SK-N-SH (cell line): ENCODE measurements around the gene MRPS26. TPM values are rescaled to one million over a fixed set of nuclear protein-coding genes. Genes with fewer than 3 reads are reported as not detected.

Experiments
- CTCF ChIA-PET: fragments of 300-600, 350-600 bp; formaldehyde crosslinking; extraction: SDS; loops from one replicate; lab custom pipeline; 2021; lab: Yijun Ruan, JAX
- POLR2A ChIA-PET: fragments of 350-600 bp; sonication (Branson Sonifier 250); formaldehyde crosslinking; extraction: SDS; loops from one replicate; lab custom pipeline; 2020; ENCODE audit warnings: antibody characterized with exemption, inconsistent platforms; lab: Yijun Ruan, JAX
- DNase-seq: peaks from one replicate; pipeline ENCODE4 v3.0.0; 2012
- H2AFZ ChIP-seq: fragments of 200-600 bp; sonication (generic); 2 replicates; pipeline ENCODE4 v1.8.1; 2016; ENCODE audit warnings: antibody characterized with exemption, mild to moderate bottlenecking, low read depth
- H3F3A ChIP-seq: fragments of 200-600 bp; sonication (generic); replicated peaks from 2 replicates; pipeline ENCODE3; 2016; ENCODE audit warnings: antibody characterized with exemption, mild to moderate bottlenecking; ENCODE audit not compliant: insufficient read depth
- H3K27ac ChIP-seq, 2 experiments: fragments of 200-500 bp in 1 of 2; fragments of 200-600 bp in 1 of 2; sonication (Bioruptor generic) in 1 of 2; sonication (generic), shearing (Covaris generic) in 1 of 2; 2 replicates each; pipeline versions ENCODE4 v1.5.1 to v1.6.1; 2014 to 2016; ENCODE audit warnings: low read depth in 2 of 2, inconsistent platforms in 1 of 2, low read length in 1 of 2, mild to moderate bottlenecking in 1 of 2, mixed read lengths in 1 of 2
- H3K27me3 ChIP-seq: fragments of 200-600 bp; sonication (generic), shearing (Covaris generic); 2 replicates; pipeline ENCODE4 v1.6.1; 2016; ENCODE audit warnings: mixed run types; ENCODE audit not compliant: insufficient read depth
- H3K36me3 ChIP-seq, 2 experiments: fragments of 200-500 bp in 1 of 2; fragments of 200-600 bp in 1 of 2; sonication (Bioruptor generic) in 1 of 2; sonication (generic) in 1 of 2; replicated peaks in 1 of 2; 2 replicates each; pipeline versions ENCODE3 to v1.5.1; 2014 to 2016; ENCODE audit warnings: low read length in 1 of 2, mild to moderate bottlenecking in 1 of 2; ENCODE audit not compliant: insufficient read depth in 2 of 2, control insufficient read depth in 1 of 2
- H3K4me1 ChIP-seq, 2 experiments: fragments of 200-500 bp in 1 of 2; fragments of 200-600 bp in 1 of 2; sonication (Bioruptor generic) in 1 of 2; sonication (generic), shearing (Covaris generic) in 1 of 2; 2 replicates each; pipeline versions ENCODE4 v1.5.1 to v1.6.1; 2014 to 2016; ENCODE audit warnings: low read depth in 1 of 2, low read length in 1 of 2, mixed run types in 1 of 2; ENCODE audit not compliant: insufficient read depth in 2 of 2, control insufficient read depth in 1 of 2
- H3K4me2 ChIP-seq: fragments of 200-600 bp; sonication (generic), shearing (Covaris generic); 2 replicates; pipeline ENCODE4 v1.6.1; 2017; ENCODE audit warnings: mixed run types
- H3K4me3 ChIP-seq, 2 experiments: fragments of 200-500 bp in 1 of 2; fragments of 200-600 bp in 1 of 2; sonication (Bioruptor generic) in 1 of 2; sonication (generic), shearing (Covaris generic) in 1 of 2; 2 replicates each; pipeline versions ENCODE4 v1.5.1 to v1.8.1; 2014 to 2016; ENCODE audit warnings: low read depth in 2 of 2, inconsistent platforms in 1 of 2, low read length in 1 of 2, mild to moderate bottlenecking in 1 of 2, mixed read lengths in 1 of 2, moderate library complexity in 1 of 2
- H3K79me2 ChIP-seq: fragments of 200-600 bp; sonication (generic); 2 replicates; pipeline ENCODE4 v1.8.1; 2017; ENCODE audit warnings: mild to moderate bottlenecking; ENCODE audit not compliant: insufficient read depth
- H3K9ac ChIP-seq: fragments of 200-600 bp; sonication (generic); 2 replicates; pipeline ENCODE4 v1.6.1; 2017; ENCODE audit warnings: mixed run types
- H3K9me2 ChIP-seq: fragments of 200-600 bp; sonication (generic); 2 replicates; pipeline ENCODE4 v1.6.1; 2017; ENCODE audit warnings: mixed run types
- H3K9me3 ChIP-seq: fragments of 200-600 bp; sonication (generic); 2 replicates; pipeline ENCODE4 v1.6.1; 2017; ENCODE audit warnings: mixed run types, mild to moderate bottlenecking, moderate library complexity
- H4K20me1 ChIP-seq: fragments of 200-600 bp; sonication (generic); 2 replicates; pipeline ENCODE4 v1.6.1; 2017; ENCODE audit warnings: mild to moderate bottlenecking, mixed run types; ENCODE audit not compliant: insufficient read depth
- CHD2 ChIP-seq: fragments of 150-350 bp; IDR thresholded peaks from 2 replicates; pipeline ENCODE4 v1.6.1; 2018; ENCODE audit warnings: low read length; ENCODE audit not compliant: partially characterized antibody
- CTCF ChIP-seq: fragments of 200-600 bp; sonication (generic); IDR thresholded peaks from 2 replicates; pipeline ENCODE4 v1.6.1; 2017; ENCODE audit warnings: antibody characterized with exemption, mild to moderate bottlenecking, moderate library complexity
- ELF1 ChIP-seq: IDR thresholded peaks from 2 replicates; pipeline ENCODE4 v1.4.0; 2012
- EP300 ChIP-seq, 2 experiments: IDR thresholded peaks; 2 replicates each; pipeline versions ENCODE4 v1.4.0 to v1.6.1; 2012; ENCODE audit warnings: borderline replicate concordance in 1 of 2, low read depth in 1 of 2, low read length in 1 of 2
- FOXM1 ChIP-seq: IDR thresholded peaks from 2 replicates; pipeline ENCODE4 v1.4.0; 2012; ENCODE audit warnings: low read depth, mild to moderate bottlenecking
- GABPA ChIP-seq: IDR thresholded peaks from 2 replicates; pipeline ENCODE4 v1.4.0; 2012; ENCODE audit warnings: low read depth, mild to moderate bottlenecking
- GATA2 ChIP-seq: sonication (generic); formaldehyde crosslinking; IDR thresholded peaks from 2 replicates; pipeline ENCODE4 v1.5.0; 2020; ENCODE audit warnings: mild to moderate bottlenecking, missing genetic modification reagents
- JUND ChIP-seq: IDR thresholded peaks from 2 replicates; pipeline ENCODE4 v1.4.0; 2012
- MXI1 ChIP-seq: IDR thresholded peaks from 2 replicates; pipeline ENCODE4 v1.6.1; 2012; ENCODE audit warnings: mild to moderate bottlenecking, low read depth, low read length, improper control_type of control experiment
- RCOR1 ChIP-seq: fragments of 150-350 bp; IDR thresholded peaks from 2 replicates; pipeline ENCODE4 v1.6.1; 2017; ENCODE audit warnings: antibody characterized with exemption, low read length
- SMC3 ChIP-seq: IDR thresholded peaks from 2 replicates; pipeline ENCODE4 v1.6.1; 2012; ENCODE audit warnings: low read depth, low read length, improper control_type of control experiment
- TAF1 ChIP-seq: IDR thresholded peaks from 2 replicates; pipeline ENCODE4 v1.6.1; 2012; ENCODE audit warnings: low read depth, mild to moderate bottlenecking, low read length, moderate library complexity, borderline replicate concordance
- TCF12 ChIP-seq: IDR thresholded peaks from 2 replicates; pipeline ENCODE4 v1.4.0; 2012
- TEAD4 ChIP-seq: IDR thresholded peaks from 2 replicates; pipeline ENCODE4 v1.4.0; 2012; ENCODE audit warnings: mild to moderate bottlenecking, borderline replicate concordance; ENCODE audit not compliant: insufficient read depth
- YY1 ChIP-seq: IDR thresholded peaks from 2 replicates; pipeline ENCODE4 v1.4.0; 2012; ENCODE audit warnings: low read depth, mild to moderate bottlenecking
- ZBTB33 ChIP-seq: IDR thresholded peaks from 2 replicates; pipeline ENCODE4 v1.4.0; 2012; ENCODE audit warnings: low read depth, borderline replicate concordance
- WGBS: methylation state at CpG from one replicate; pipeline ENCODE4 v1.1.6; 2017; ENCODE audit warnings: low lambda C conversion rate; 5-methylcytosine and 5-hydroxymethylcytosine counted together
- polyA plus RNA-seq, 3 experiments: library from polyadenylated mRNA; depleted of rRNA; stranded (reverse); fragments of >200 nt; gene quantifications; 2 replicates each; pipeline ENCODE4 v1.2.3, GENCODE V29; 2012
- TF ChIP-seq, protein P1 (sequence below): IDR thresholded peaks from 2 replicates; pipeline ENCODE4 v1.4.0; 2012; ENCODE audit warnings: low read depth
- TF ChIP-seq, protein P2 (sequence below): IDR thresholded peaks from 2 replicates; pipeline ENCODE4; 2012
- TF ChIP-seq, protein P3 (sequence below): IDR thresholded peaks from 2 replicates; pipeline ENCODE4 v1.6.1; 2012; ENCODE audit warnings: mild to moderate bottlenecking, low read depth, low read length, moderate library complexity

Gene MRPS26
- polyA plus RNA-seq, 1 of the 3 experiments (the other 2 are of a cell fraction): 152 TPM

- Histone ChIP-seq H3K36me3 (peaks cover 19 to 39% of the 10 kb centered on the region in 2 experiments), H2AFZ (no peak overlapping the region), H3K9ac (no peak overlapping the region), H3K27me3 (no peaks in the 10 kb centered on the region), H4K20me1 (no peaks in the 10 kb centered on the region), H3K9me3 (no peaks in the 10 kb centered on the region), H3K27ac (0 out of 4 replicates have a peak overlapping the region, but pooled peaks of 1 of the 2 experiments have one; percentile 23), H3K9me2 (no peaks in the 10 kb centered on the region), H3K79me2 (no peaks in the 10 kb centered on the region), H3F3A (peaks cover 6% of the 10 kb centered on the region), H3K4me1 (no peaks in the 10 kb centered on the region), H3K4me3 (no peak overlapping the region), H3K4me2 (no peak overlapping the region)
- DNase-seq: no peak
- CTCF ChIA-PET: interaction anchor here (2.1 kb wide), 1 partner anchor 11 kb away, joined by 15 read pairs; no protein-coding TSS in a partner anchor
- TF ChIP-seq GABPA (no peak), FOXM1 (no peak), JUND (no peak), TEAD4 (no peak), TCF12 (no peak), ZBTB33 (no peak), RCOR1 (no peak), TAF1 (no peak), YY1 (no peak), ELF1 (no peak), CHD2 (no peak), CTCF (no peak), SMC3 (no peak), MXI1 (no peak), GATA2 (no peak), EP300 (IDR thresholded peaks at IDR 0.05; ENCODE audit: borderline replicate concordance in 1 of 2, low read depth in 1 of 2, low read length in 1 of 2) (no peak)
- TF ChIP-seq, protein P1, sequence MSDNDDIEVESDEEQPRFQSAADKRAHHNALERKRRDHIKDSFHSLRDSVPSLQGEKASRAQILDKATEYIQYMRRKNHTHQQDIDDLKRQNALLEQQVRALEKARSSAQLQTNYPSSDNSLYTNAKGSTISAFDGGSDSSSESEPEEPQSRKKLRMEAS: no peak
- TF ChIP-seq, protein P2, sequence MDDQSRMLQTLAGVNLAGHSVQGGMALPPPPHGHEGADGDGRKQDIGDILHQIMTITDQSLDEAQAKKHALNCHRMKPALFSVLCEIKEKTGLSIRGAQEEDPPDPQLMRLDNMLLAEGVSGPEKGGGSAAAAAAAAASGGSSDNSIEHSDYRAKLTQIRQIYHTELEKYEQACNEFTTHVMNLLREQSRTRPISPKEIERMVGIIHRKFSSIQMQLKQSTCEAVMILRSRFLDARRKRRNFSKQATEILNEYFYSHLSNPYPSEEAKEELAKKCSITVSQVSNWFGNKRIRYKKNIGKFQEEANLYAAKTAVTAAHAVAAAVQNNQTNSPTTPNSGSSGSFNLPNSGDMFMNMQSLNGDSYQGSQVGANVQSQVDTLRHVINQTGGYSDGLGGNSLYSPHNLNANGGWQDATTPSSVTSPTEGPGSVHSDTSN: no peak
- TF ChIP-seq, protein P3, sequence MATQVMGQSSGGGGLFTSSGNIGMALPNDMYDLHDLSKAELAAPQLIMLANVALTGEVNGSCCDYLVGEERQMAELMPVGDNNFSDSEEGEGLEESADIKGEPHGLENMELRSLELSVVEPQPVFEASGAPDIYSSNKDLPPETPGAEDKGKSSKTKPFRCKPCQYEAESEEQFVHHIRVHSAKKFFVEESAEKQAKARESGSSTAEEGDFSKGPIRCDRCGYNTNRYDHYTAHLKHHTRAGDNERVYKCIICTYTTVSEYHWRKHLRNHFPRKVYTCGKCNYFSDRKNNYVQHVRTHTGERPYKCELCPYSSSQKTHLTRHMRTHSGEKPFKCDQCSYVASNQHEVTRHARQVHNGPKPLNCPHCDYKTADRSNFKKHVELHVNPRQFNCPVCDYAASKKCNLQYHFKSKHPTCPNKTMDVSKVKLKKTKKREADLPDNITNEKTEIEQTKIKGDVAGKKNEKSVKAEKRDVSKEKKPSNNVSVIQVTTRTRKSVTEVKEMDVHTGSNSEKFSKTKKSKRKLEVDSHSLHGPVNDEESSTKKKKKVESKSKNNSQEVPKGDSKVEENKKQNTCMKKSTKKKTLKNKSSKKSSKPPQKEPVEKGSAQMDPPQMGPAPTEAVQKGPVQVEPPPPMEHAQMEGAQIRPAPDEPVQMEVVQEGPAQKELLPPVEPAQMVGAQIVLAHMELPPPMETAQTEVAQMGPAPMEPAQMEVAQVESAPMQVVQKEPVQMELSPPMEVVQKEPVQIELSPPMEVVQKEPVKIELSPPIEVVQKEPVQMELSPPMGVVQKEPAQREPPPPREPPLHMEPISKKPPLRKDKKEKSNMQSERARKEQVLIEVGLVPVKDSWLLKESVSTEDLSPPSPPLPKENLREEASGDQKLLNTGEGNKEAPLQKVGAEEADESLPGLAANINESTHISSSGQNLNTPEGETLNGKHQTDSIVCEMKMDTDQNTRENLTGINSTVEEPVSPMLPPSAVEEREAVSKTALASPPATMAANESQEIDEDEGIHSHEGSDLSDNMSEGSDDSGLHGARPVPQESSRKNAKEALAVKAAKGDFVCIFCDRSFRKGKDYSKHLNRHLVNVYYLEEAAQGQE: no peak
- TF ChIP-seq, all 33 proteins: peak for 0
- 98% methylated on average over 3 of the region's 3 CpGs for WGBS
- POLR2A ChIA-PET: no interaction called here
Measured at GRCh38 chr20:3011752-3012151, 34.1 kb upstream of the MRPS26 start.
